Neuronal stem cell (in vitro differentiated cells): Measurements from ENCODE around the gene DRD2.

Experiments used
- DNase-seq: peaks from one replicate; pipeline ENCODE4 v3.0.0-alpha.2; 2013; ENCODE audit warnings: low spot score
- H2AFZ ChIP-seq: one replicate; pipeline ENCODE4 v1.6.1; 2013; ENCODE audit warnings: mild to moderate bottlenecking, low read length, inconsistent platforms
- H2AK5ac ChIP-seq: 2 replicates; pipeline ENCODE4 v1.6.1; 2013; ENCODE audit warnings: low read depth, mild to moderate bottlenecking, inconsistent platforms, low read length, moderate library complexity, mixed read lengths
- H2BK120ac ChIP-seq: 2 replicates; pipeline ENCODE4 v1.6.1; 2013; ENCODE audit warnings: low read depth, mild to moderate bottlenecking, inconsistent platforms, low read length, moderate library complexity, mixed read lengths
- H2BK12ac ChIP-seq: one replicate; pipeline ENCODE4 v1.6.1; 2013; ENCODE audit warnings: low read length, inconsistent platforms
- H2BK15ac ChIP-seq: 2 replicates; pipeline ENCODE4 v1.6.1; 2013; ENCODE audit warnings: mild to moderate bottlenecking, low read length, inconsistent platforms, mixed read lengths
- H2BK5ac ChIP-seq: one replicate; pipeline ENCODE4 v1.6.1; 2013; ENCODE audit warnings: inconsistent platforms, mild to moderate bottlenecking, low read length, moderate library complexity
- H3K14ac ChIP-seq: one replicate; pipeline ENCODE4 v1.6.1; 2013; ENCODE audit warnings: low read length, inconsistent platforms
- H3K18ac ChIP-seq: 2 replicates; pipeline ENCODE4 v1.6.1; 2013; ENCODE audit warnings: low read length, inconsistent platforms
- H3K23ac ChIP-seq: 2 replicates; pipeline ENCODE4 v1.6.1; 2013; ENCODE audit warnings: low read depth, mild to moderate bottlenecking, mixed read lengths, low read length, inconsistent platforms; ENCODE audit not compliant: poor library complexity
- H3K27ac ChIP-seq: replicated peaks from 3 replicates; pipeline ENCODE4 v1.5.1; 2013; ENCODE audit warnings: low read length, inconsistent platforms
- H3K27me3 ChIP-seq, 3 experiments: 2 replicates each; pipeline ENCODE4 v1.6.1; 2013; ENCODE audit warnings: low read length in 3 of 3, mild to moderate bottlenecking in 2 of 3, inconsistent platforms in 1 of 3, low read depth in 1 of 3, mixed read lengths in 1 of 3, moderate library complexity in 1 of 3; ENCODE audit not compliant: control insufficient read depth in 3 of 3, insufficient read depth in 3 of 3
- H3K36me3 ChIP-seq, 2 donors: replicated peaks in 1 of 2; 2 replicates each; pipeline ENCODE4 v1.6.1; 2013; ENCODE audit warnings: low read length in 2 of 2; ENCODE audit not compliant: control insufficient read depth in 2 of 2, insufficient read depth in 2 of 2
- H3K4ac ChIP-seq: 2 replicates; pipeline ENCODE4 v1.6.1; 2013; ENCODE audit warnings: inconsistent platforms, mild to moderate bottlenecking, low read length, moderate library complexity
- H3K4me1 ChIP-seq, 2 donors: 1 replicate in 1 of 2; 2 replicates in 1 of 2; pipeline ENCODE4 v1.6.1; 2013; ENCODE audit warnings: low read length in 2 of 2, low read depth in 1 of 2; ENCODE audit not compliant: control insufficient read depth in 2 of 2, insufficient read depth in 1 of 2
- H3K4me2 ChIP-seq: one replicate; pipeline ENCODE4 v1.6.1; 2013; ENCODE audit warnings: mild to moderate bottlenecking, low read length, inconsistent platforms; ENCODE audit not compliant: insufficient read depth, poor library complexity, severe bottlenecking
- H3K4me3 ChIP-seq, 2 donors: 2 replicates each; pipeline ENCODE4 v1.5.1; 2013; ENCODE audit warnings: low read length in 2 of 2, mild to moderate bottlenecking in 2 of 2, inconsistent platforms in 1 of 2, moderate library complexity in 1 of 2
- H3K79me1 ChIP-seq: one replicate; pipeline ENCODE4 v1.6.1; 2013; ENCODE audit warnings: low read depth, mild to moderate bottlenecking, inconsistent platforms, low read length, moderate library complexity
- H3K9ac ChIP-seq: one replicate; pipeline ENCODE4 v1.6.1; 2013; ENCODE audit warnings: mild to moderate bottlenecking, low read depth, low read length, inconsistent platforms; ENCODE audit not compliant: poor library complexity
- H3K9me3 ChIP-seq, 2 donors: replicated peaks in 1 of 2; 2 replicates each; pipeline versions ENCODE3 to v1.6.1; 2013; ENCODE audit warnings: low read length in 2 of 2, mild to moderate bottlenecking in 2 of 2, inconsistent platforms in 1 of 2, low read depth in 1 of 2, mixed read lengths in 1 of 2, moderate library complexity in 1 of 2; ENCODE audit not compliant: control insufficient read depth in 2 of 2, insufficient read depth in 1 of 2
- H4K8ac ChIP-seq: one replicate; pipeline ENCODE4 v1.6.1; 2013; ENCODE audit warnings: low read depth, mild to moderate bottlenecking, inconsistent platforms, low read length, moderate library complexity
- H4K91ac ChIP-seq: one replicate; pipeline ENCODE4 v1.6.1; 2013; ENCODE audit warnings: low read length, low read depth, mild to moderate bottlenecking, inconsistent platforms; ENCODE audit not compliant: poor library complexity
- WGBS, 2 donors: extraction: QIAGEN DNeasy Blood & Tissue Kit; methylation state at CpG; one replicate each; pipeline ENCODE4 v1.1.7; 2013; ENCODE audit warnings: missing lambda C conversion rate in 2 of 2, mixed read lengths in 1 of 2; ENCODE audit not compliant: insufficient read length in 2 of 2, insufficient replicate concordance in 1 of 2; ENCODE audit errors: extremely low coverage in 2 of 2; 5-methylcytosine and 5-hydroxymethylcytosine counted together

DRD2 gene

DNA sequence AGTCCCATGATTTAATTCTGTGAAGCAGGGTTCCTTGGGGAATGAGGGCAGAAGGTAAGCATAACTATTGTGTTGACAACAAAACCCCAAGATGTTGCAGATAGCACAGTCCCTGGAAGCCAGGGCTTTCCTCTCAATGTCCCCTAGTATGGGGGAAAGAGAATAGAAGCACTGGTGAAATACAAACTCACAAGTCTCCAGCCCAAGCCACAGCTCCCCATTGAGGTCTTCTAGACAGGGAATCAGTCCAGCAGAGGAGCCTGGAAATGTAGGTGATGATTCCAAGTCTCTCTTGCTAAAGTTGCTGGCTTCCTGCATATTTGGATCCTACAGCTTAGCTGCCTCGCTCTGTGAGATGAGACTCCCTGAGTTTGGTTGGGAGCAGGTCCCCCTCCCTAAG lies 31.7 kb upstream of the DRD2 start:
- no peak overlapping the region for H3K4ac ChIP-seq

GRCh38 chr11:113506461-113506860 lies 31.3 kb upstream of the DRD2 start:
- Histone ChIP-seq H3K14ac (no peak overlapping the region), H2AK5ac (no peak overlapping the region), H3K9me3 (no peaks in the 10 kb centered on the region), H3K4me2 (no peak overlapping the region), H2BK15ac (no peak overlapping the region), H3K27ac (no peak overlapping the region), H2AFZ (no peak overlapping the region), H2BK12ac (no peak overlapping the region), H2BK5ac (no peak overlapping the region), H4K91ac (no peak overlapping the region), H3K18ac (no peak overlapping the region), H3K9ac (no peak overlapping the region), H3K36me3 (peaks cover 0 to 1% of the 10 kb centered on the region in 2 donors), H2BK120ac (no peak overlapping the region), H4K8ac (no peak overlapping the region), H3K23ac (no peak overlapping the region), H3K4ac (no peak overlapping the region), H3K4me3 (no peak overlapping the region), H3K79me1 (no peaks in the 10 kb centered on the region), H3K4me1 (peaks cover 0 to 4% of the 10 kb centered on the region in 2 donors), H3K27me3 (no peaks in the 10 kb centered on the region)
- no CpG with 5 or more reads among the region's 6 CpGs for WGBS, 2 donors
- DNase-seq, result no peak

More for the DNA sequence above, 31.7 kb upstream of the DRD2 start:
- no CpG with 5 or more reads among the region's 1 CpG for WGBS, 2 donors
- no peak overlapping the region for H3K27ac ChIP-seq
- H3K4me2 ChIP-seq, result no peak overlapping the region
- H4K8ac ChIP-seq, result no peak overlapping the region
- no peaks in the 10 kb centered on the region for H3K27me3 ChIP-seq
- peaks cover 0 to 1% of the 10 kb centered on the region in 2 donors for H3K36me3 ChIP-seq
- no peak overlapping the region for H2BK15ac ChIP-seq
- no peak overlapping the region for H2BK5ac ChIP-seq
- no peak for DNase-seq
- H2BK120ac ChIP-seq, result no peak overlapping the region
- H3K9me3 ChIP-seq, result no peaks in the 10 kb centered on the region
- no peak overlapping the region for H3K9ac ChIP-seq
- H2AFZ ChIP-seq, result no peak overlapping the region
- H3K14ac ChIP-seq, result no peak overlapping the region
- H2BK12ac ChIP-seq, result no peak overlapping the region
- no peaks in the 10 kb centered on the region for H3K79me1 ChIP-seq
- peaks cover 0 to 4% of the 10 kb centered on the region in 2 donors for H3K4me1 ChIP-seq
- no peak overlapping the region for H3K4me3 ChIP-seq
- H4K91ac ChIP-seq, result no peak overlapping the region
- H3K18ac ChIP-seq, result no peak overlapping the region
- no peak overlapping the region for H2AK5ac ChIP-seq
- H3K23ac ChIP-seq, result no peak overlapping the region

- H4K8ac ChIP-seq, result no peak overlapping the region
- peak overlapping the region; percentile 25 for H2AFZ ChIP-seq
- H3K79me1 ChIP-seq, result no peaks in the 10 kb centered on the region
- no peaks in the 10 kb centered on the region for H3K9me3 ChIP-seq
- no peaks in the 10 kb centered on the region for H3K27me3 ChIP-seq
- H3K36me3 ChIP-seq, result peaks cover 0 to 1% of the 10 kb centered on the region in 2 donors
- no peak overlapping the region for H2BK120ac ChIP-seq
- H3K4ac ChIP-seq, result no peak overlapping the region
- H3K14ac ChIP-seq, result no peak overlapping the region
- H2AK5ac ChIP-seq, result no peak overlapping the region
- H3K18ac ChIP-seq, result no peak overlapping the region
- peaks cover 0 to 4% of the 10 kb centered on the region in 2 donors for H3K4me1 ChIP-seq
- no peak overlapping the region for H3K27ac ChIP-seq
- no CpG with 5 or more reads among the region's 12 CpGs for WGBS, 2 donors
- H2BK12ac ChIP-seq, result no peak overlapping the region
- no peak overlapping the region for H3K4me2 ChIP-seq
- H4K91ac ChIP-seq, result no peak overlapping the region
- H2BK5ac ChIP-seq, result no peak overlapping the region
- no peak overlapping the region for H3K23ac ChIP-seq
- no peak overlapping the region for H3K4me3 ChIP-seq
- DNase-seq, result no peak
- H3K9ac ChIP-seq, result no peak overlapping the region
- H2BK15ac ChIP-seq, result no peak overlapping the region
Measured at GRCh38 chr11:113505541-113506375, 30.6 kb upstream of the DRD2 start.

- no peaks in the 10 kb centered on the region for H3K9me3 ChIP-seq
- no peak overlapping the region for H3K14ac ChIP-seq
- H4K8ac ChIP-seq, result no peak overlapping the region
- no peak overlapping the region for H2BK120ac ChIP-seq
- no peak overlapping the region for H3K27ac ChIP-seq
- H2BK15ac ChIP-seq, result no peak overlapping the region
- no peak overlapping the region for H3K9ac ChIP-seq
- H3K18ac ChIP-seq, result no peak overlapping the region
- H2BK5ac ChIP-seq, result no peak overlapping the region
- H2AK5ac ChIP-seq, result no peak overlapping the region
- H3K4me1 ChIP-seq, result peaks cover 0 to 4% of the 10 kb centered on the region in 2 donors
- no peak overlapping the region for H4K91ac ChIP-seq
- H2AFZ ChIP-seq, result no peak overlapping the region
- no peak overlapping the region for H2BK12ac ChIP-seq
- peaks cover 0 to 1% of the 10 kb centered on the region in 2 donors for H3K36me3 ChIP-seq
- no peaks in the 10 kb centered on the region for H3K27me3 ChIP-seq
- no peak overlapping the region for H3K4me3 ChIP-seq
- no peak for DNase-seq
- H3K4me2 ChIP-seq, result no peak overlapping the region
- H3K23ac ChIP-seq, result no peak overlapping the region
- no peak overlapping the region for H3K4ac ChIP-seq
- whole genome bisulfite sequencing, 2 donors, result no CpG with 5 or more reads among the region's 3 CpGs
- no peaks in the 10 kb centered on the region for H3K79me1 ChIP-seq
Measured at GRCh38 chr11:113505046-113505445, 29.8 kb upstream of the DRD2 start.
